Erythroblast (primary cell): ENCODE measurements around the gene FOCAD.

Experiments used
- DNase-seq, 2 experiments: peaks; one replicate each; lab custom pipeline; 2025; lab: John Stamatoyannopoulos, UW
- GATA1 ChIP-seq: IDR thresholded peaks from 2 replicates; pipeline ENCODE4 v1.6.1; 2011; ENCODE audit warnings: low read depth, mild to moderate bottlenecking, control low read depth, low read length, moderate library complexity
- POLR2A ChIP-seq: IDR thresholded peaks from 2 replicates; pipeline ENCODE4 v1.6.1; 2011; ENCODE audit warnings: mild to moderate bottlenecking, low read length

FOCAD gene

DNA sequence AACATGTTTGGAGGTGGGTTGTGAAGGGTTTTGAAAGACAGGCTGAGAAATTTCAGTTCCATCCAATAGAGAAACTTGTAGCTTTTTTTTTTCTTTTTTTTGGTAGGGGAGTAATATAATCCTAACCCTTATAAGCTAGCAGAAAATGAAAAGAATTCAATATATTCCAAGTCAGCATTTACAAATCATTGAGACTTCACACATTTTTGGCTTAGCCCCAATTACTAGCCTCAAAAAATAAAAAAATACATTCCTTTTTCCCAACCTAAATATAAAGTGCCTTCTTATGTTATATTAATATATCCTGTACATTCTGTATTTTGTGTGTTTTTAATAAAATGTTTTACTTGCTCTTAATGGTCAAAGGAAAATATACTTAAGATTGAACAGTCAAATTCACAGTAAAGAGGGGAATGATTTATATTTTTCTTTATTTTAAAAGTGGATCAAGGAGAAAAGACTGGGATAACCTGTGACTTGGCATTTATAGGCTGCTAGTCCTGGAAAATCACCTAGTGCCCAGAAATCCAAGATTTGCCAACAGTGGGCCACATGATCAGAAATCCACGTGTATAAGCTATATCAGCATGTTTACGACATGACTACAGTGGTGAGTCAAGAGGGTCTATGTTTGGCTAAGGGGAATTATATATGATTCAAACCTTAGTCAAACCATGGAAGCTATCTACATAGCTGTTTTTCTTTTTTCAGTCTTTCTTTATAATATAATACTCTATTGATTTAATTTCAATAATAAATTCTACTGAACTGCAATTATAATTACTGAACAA lies 332.8 kb downstream of the FOCAD start:
- TF ChIP-seq GATA1: no peak
- DNase-seq: no peak

DNA sequence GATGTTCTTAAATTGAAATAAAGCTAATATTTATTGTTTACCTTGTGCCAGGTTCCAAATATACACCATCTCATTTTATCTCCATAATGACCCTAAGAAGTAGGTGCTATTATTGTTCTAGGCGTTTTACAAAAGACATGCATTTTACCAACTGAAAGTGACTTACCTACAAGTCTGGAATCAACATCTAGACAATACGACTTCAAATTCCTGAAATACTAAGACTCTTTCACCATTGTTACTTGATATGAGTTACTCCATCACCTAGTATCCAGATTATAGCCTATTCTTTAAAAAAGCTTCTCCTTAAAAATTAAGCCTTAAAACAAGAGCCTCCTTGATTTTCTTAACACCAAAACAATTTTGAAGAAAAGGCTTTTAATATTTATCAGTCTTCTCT lies 334.1 kb downstream of the FOCAD start:
- DNase-seq: no peak
- TF ChIP-seq GATA1 (no peak), POLR2A (no peak)

DNA sequence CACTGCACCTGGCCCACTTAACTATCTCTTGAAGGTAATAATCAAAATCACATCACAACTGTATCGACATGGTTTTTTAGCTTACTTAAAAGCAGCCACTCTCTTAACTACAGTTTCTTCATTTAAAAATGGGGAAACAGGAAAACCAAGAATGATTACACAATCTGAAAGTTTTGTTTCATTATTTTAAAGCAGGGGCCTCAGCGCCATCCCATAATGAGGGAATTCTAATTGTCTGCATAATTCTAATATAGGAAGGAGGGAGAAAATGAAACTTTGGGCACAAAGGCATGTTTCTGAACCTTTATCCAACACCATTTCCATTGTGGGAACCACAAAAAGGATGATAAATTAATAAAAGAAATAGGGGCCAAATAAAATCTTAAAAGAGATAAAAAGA lies 339.8 kb downstream of the FOCAD start:
- no peak for DNase-seq
- TF ChIP-seq POLR2A (no peak), GATA1 (no peak)

DNA sequence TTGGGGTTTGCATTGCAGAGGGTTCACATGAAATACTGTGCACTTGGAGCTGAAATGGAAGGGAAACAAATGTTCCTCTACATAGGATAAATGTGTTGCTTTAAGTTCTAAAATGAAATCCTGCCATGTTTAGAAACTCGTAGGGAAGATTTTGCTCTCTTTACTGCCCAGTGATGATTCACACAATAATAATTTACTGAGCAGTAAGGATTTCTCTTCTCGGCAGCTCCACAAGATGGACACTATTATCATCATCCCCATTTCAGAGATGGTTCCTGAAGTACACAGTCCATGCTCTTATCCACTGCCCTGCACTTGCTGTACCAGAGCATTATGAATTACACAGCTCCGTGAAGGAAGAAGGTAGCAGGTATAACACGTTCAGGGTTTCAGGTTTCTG lies 343.2 kb downstream of the FOCAD start:
- DNase-seq: no peak
- no peak for TF ChIP-seq GATA1
- TF ChIP-seq POLR2A: no peak

DNA sequence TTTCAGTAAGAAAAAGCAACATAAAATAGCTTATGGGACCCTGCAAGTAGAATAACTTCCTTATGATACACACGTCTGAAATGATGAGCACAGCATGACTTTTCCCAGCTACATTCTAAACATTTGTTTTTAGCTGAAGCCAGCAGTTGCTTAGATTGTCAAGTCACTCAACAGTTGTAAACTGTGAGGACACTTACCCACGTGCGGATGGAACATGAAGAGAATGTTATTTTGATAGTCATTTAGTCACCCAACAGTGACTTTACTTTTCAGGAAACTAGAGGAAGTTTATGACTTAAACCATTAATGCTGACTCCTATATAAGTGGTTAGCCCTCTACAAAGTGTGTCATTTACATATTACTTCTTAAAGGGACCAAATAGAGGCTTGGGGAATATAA lies 344.4 kb downstream of the FOCAD start:
- DNase-seq: no peak
- no peak for TF ChIP-seq POLR2A
- no peak for TF ChIP-seq GATA1

DNA sequence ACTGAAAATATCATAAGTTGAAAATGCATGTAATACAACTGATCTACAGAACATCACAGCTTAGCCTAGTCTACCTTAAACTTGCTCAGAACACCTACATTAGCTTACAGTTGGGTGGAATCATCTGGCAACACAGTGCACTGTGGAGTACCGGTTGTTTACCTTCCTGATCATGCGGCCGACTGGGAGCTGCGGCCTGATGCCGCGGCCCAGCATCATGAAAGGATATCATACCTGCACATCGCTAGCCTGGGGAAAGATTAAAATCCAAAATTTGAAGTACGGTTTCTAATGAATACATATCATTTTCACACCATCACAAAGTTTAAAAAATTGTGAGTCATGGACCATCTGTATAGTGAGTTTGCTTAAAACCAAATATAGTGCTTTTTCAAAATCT lies 345.6 kb downstream of the FOCAD start:
- DNase-seq: no peak
- TF ChIP-seq GATA1 (no peak), POLR2A (no peak)

DNA sequence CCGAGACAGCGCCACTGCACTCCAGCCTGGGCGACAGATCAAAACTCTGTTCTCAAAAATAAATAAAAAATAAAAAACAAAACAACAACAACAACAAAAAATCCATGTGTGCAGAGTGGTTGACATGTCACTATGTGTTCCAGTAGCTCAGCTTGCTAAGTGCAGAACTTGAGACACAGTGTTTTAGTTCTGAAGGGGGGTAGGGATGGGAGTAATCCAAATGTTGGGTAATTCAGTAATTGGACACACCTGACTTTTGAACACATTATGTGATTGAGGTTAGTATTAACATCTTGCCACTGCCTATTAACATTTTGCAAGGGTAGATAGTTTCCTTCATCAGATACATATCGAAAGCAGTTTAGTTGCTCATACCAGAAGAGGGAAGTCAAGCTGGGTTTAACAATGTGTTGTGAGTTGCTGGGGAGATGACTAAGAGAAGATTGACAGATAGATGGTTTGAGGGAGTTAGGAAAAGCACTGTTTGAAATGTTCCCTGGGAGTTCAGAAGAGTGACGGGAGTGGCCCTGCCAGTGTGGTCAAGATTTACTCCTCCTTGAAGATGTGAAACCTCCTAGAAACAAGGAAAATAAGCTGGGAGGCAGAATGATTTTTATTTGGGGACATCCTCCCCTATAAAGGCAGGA lies 346.5 kb downstream of the FOCAD start:
- peak in 1 of 2 experiments; percentile 27 for DNase-seq
- TF ChIP-seq POLR2A: no peak
- no peak for TF ChIP-seq GATA1

DNA sequence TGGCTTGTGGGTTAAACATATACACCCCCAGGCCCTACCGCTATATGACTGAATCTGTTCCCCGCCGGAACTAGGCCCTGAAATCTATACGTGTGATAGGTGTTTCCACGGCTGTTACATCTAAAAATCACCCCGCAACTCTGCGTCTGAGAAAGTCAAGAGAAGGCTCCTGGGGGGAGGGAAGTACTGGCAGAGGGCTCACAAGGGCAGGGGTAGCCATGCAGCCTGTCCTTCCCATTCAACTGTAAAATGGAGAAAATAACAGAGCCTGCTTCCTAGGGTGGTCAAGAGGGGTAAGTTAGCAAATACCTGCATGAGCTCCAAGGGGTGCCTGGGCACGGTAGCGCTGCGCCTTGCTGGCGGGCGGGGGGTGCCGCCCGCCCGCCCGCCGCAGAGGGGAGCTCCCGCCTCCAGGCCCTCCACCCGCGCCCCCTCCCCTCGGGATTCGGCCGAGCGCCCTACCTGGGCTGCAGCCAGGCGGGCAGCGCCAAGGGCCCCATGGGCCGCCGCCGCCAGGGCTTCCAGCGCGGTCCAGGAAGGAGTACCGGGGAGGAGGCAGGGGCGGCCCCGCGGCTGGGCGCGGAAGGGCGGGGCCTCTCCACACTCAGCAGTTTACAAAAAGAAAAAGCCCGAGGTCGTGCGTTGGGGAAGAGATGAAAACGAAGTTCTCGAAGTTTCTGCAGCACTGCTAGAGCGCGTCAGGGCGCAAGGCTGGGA lies 347.2 kb downstream of the FOCAD start, which contains the start of gene HACD4:
Gene HACD4 (minus strand): TSS at position 550 of the 717 bp plus-strand sequence. CDS start 50 bp downstream, at position 500.
- TF ChIP-seq POLR2A (no peak), GATA1 (no peak)
- DNase-seq: peak; percentile 61 to 63

DNA sequence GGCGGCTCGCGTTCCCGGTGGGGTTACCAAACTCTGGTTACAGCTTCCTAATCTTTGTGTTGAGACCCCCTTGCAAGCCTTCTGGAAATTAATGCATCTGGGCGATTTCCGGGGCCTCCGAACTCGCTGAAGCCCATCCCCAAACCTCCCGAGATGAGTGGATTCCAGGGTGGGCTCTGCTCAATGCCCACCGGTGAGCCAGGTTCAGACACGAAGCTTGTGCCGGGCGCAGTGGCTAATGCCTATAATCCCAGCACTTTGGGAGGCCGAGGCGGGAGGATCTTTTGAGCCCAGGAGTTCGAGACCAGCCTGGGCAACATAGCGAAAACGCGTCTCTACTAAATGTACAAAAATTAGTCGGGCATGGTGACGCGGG lies 347.7 kb downstream of the FOCAD start:
- DNase-seq: no peak
- TF ChIP-seq POLR2A: no peak
- TF ChIP-seq GATA1: no peak

DNA sequence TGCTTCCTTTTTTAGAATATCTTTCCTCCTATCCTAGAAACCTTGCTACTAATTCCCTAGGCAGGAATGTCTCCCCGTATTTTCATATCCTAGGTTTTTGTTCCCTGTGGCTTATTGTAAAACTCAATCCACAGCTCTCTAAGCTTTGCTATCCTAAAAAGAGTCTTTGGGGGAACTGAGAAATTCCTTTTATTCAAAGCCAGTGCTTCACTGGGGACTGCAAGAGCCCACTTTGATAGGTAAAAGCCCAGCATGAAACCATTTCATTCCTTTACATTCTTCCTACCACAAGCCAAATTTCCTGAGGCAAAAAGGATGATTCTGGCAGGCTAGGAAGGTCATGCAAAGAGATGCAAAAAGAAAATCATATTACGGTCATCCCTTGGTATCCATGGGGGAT lies 353.2 kb downstream of the FOCAD start:
- TF ChIP-seq GATA1 (no peak), POLR2A (no peak)
- DNase-seq: no peak

DNA sequence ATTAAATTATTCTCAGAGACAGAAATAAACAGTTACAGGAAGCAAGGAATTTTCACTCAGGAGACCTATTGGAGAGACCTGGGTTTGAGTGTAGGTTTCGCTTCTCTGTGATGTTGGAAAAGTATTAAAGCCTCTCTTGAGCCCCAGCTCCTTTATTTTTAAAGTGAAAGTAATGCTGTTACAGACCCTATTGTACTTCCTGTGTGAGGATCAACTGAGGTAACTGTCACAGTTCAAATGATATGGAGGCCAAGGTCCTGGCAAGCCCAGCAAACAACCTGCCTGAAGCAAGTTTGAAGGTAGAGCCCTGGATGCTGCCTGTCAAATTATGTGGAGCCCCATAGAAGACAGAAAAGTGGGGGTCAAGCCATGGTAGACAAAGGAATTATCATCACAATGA lies 355.2 kb downstream of the FOCAD start:
- TF ChIP-seq POLR2A: no peak
- no peak for TF ChIP-seq GATA1
- no peak for DNase-seq

DNA sequence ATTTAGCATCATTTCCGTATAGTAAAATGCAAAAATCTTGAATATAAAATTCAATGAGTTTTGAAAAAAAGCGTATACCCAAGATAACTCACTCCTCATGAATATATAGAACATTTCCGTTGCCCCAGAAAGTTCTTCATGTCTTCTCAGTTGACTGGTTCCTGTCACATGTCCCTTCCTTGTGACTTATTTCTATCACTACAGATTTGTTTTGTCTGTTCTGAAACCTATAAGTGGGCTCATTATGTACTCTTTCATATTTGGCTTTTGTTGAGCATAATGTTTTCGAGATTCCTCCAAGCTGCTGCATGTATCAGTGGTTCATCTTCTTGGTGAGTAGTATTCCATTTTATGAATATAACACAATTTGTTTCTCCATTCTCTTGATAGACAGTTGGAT lies 358.4 kb downstream of the FOCAD start:
- TF ChIP-seq POLR2A (no peak), GATA1 (no peak)
- DNase-seq: no peak

DNA sequence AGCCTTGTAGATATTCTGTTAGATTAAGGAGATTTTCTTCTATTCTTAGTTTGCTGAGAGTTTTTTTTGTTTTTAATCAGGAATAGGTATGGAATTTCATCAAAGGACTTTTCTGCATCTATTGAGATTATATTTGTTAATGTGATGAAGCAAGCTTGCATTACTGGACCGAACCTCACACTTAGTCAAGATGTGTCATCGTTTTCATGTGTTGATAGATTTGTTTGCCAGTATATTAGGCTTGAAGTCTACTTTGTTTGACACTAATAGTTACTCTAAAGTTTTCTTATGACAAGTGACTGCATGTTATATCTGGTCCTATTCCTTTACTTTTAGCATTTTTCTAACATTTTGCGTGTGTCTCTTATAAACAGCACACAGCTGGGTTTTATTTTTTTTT lies 359.8 kb downstream of the FOCAD start:
- DNase-seq: no peak
- no peak for TF ChIP-seq GATA1
- no peak for TF ChIP-seq POLR2A
